Neural cell (in vitro differentiated cells): ENCODE measurements around the gene MERTK. TPM values are rescaled to one million over a fixed set of nuclear protein-coding genes. Genes with fewer than 3 reads are reported as not detected.

Source experiments
- H2AFZ ChIP-seq: fragments of 200-600, 300-800 bp; sonication (generic), shearing (Covaris generic); 2 replicates; pipeline ENCODE4 v1.6.0; 2014; ENCODE audit warnings: low read depth, mild to moderate bottlenecking, antibody characterized with exemption, low read length, moderate library complexity
- H3F3A ChIP-seq: fragments of 200-600 bp; shearing (Covaris generic); 2 replicates; pipeline ENCODE4 v1.6.1; 2016; ENCODE audit warnings: mild to moderate bottlenecking, moderate library complexity, mixed read lengths, antibody characterized with exemption, low read length; ENCODE audit not compliant: insufficient read depth, poor library complexity, severe bottlenecking
- H3K27ac ChIP-seq: fragments of 200-600, 300-800 bp; sonication (generic), shearing (Covaris generic); 2 replicates; pipeline ENCODE4 v1.5.1; 2014; ENCODE audit warnings: mild to moderate bottlenecking, low read length, moderate library complexity
- H3K27me3 ChIP-seq: fragments of 300-800, 200-600 bp; sonication (generic), shearing (Covaris generic); 2 replicates; pipeline ENCODE4 v1.6.0; 2014; ENCODE audit warnings: mild to moderate bottlenecking, low read depth, low read length, moderate library complexity; ENCODE audit not compliant: insufficient read depth
- H3K36me3 ChIP-seq: fragments of 300-800, 200-600 bp; sonication (generic), shearing (Covaris generic); 2 replicates; pipeline ENCODE4 v1.5.1; 2014; ENCODE audit warnings: mild to moderate bottlenecking, antibody characterized with exemption, low read length, moderate library complexity; ENCODE audit not compliant: insufficient read depth
- H3K4me2 ChIP-seq: fragments of 300-800, 200-600 bp; sonication (generic), shearing (Covaris generic); 2 replicates; pipeline ENCODE4 v1.6.0; 2014; ENCODE audit warnings: mild to moderate bottlenecking, low read length
- H3K4me3 ChIP-seq: fragments of 300-800, 200-600 bp; sonication (generic), shearing (Covaris generic); 2 replicates; pipeline ENCODE4 v1.5.1; 2014; ENCODE audit warnings: mild to moderate bottlenecking, low read length, moderate library complexity
- H3K79me2 ChIP-seq: fragments of 200-600 bp; shearing (Covaris generic); replicated peaks from 2 replicates; pipeline ENCODE4 v1.6.0; 2014; ENCODE audit warnings: mild to moderate bottlenecking, low read length, moderate library complexity; ENCODE audit not compliant: insufficient read depth
- H3K9ac ChIP-seq: fragments of 300-800, 200-600 bp; sonication (generic), shearing (Covaris generic); 2 replicates; pipeline ENCODE4 v1.6.1; 2016; ENCODE audit warnings: mild to moderate bottlenecking, low read length, mixed read lengths
- H3K9me2 ChIP-seq: fragments of 200-600 bp; shearing (Covaris generic); 2 replicates; pipeline ENCODE4 v1.6.1; 2016; ENCODE audit warnings: mild to moderate bottlenecking, low read length, mixed read lengths; ENCODE audit not compliant: insufficient read depth
- H3K9me3 ChIP-seq: fragments of 200-600, 300-800 bp; sonication (generic), shearing (Covaris generic); 2 replicates; pipeline ENCODE4 v1.6.1; 2016; ENCODE audit warnings: mild to moderate bottlenecking, mixed run types, low read length, moderate library complexity, mixed read lengths
- H4K20me1 ChIP-seq: fragments of 200-600 bp; shearing (Covaris generic); 2 replicates; pipeline ENCODE4 v1.6.1; 2016; ENCODE audit warnings: mild to moderate bottlenecking, mixed run types; ENCODE audit not compliant: insufficient read depth
- CTCF ChIP-seq: fragments of 450-650 bp; IDR thresholded peaks from 2 replicates; pipeline ENCODE4 v1.5.1; 2014; ENCODE audit warnings: antibody characterized with exemption, mild to moderate bottlenecking, moderate library complexity; ENCODE audit not compliant: poor library complexity, severe bottlenecking
- EP300 ChIP-seq: fragments of 450-650 bp; conservative IDR thresholded peaks from 2 replicates; pipeline ENCODE4 v1.6.1; 2014; ENCODE audit warnings: antibody characterized with exemption, mild to moderate bottlenecking, moderate library complexity; ENCODE audit not compliant: poor library complexity, severe bottlenecking
- EZH2 ChIP-seq: fragments of 200-600, 300-800 bp; shearing (Covaris generic), sonication (generic); IDR thresholded peaks from 2 replicates; pipeline ENCODE4 v1.6.1; 2014; ENCODE audit warnings: antibody characterized with exemption, low read length, borderline replicate concordance, mild to moderate bottlenecking; ENCODE audit not compliant: insufficient read depth, poor library complexity, severe bottlenecking
- MXI1 ChIP-seq: fragments of 450-650 bp; conservative IDR thresholded peaks from 2 replicates; pipeline ENCODE4 v1.6.1; 2014; ENCODE audit warnings: antibody characterized with exemption, mild to moderate bottlenecking; ENCODE audit not compliant: poor library complexity, severe bottlenecking
- POLR2AphosphoS5 ChIP-seq: IDR thresholded peaks from 2 replicates; pipeline ENCODE4 v1.6.1; 2012
- RAD21 ChIP-seq: fragments of 450-650 bp; conservative IDR thresholded peaks from 2 replicates; pipeline ENCODE4 v1.6.1; 2014; ENCODE audit warnings: antibody characterized with exemption, mild to moderate bottlenecking, moderate library complexity
- REST ChIP-seq: IDR thresholded peaks from 2 replicates; pipeline ENCODE4 v1.6.1; 2012; ENCODE audit warnings: borderline replicate concordance
- SMC3 ChIP-seq: fragments of 450-650 bp; conservative IDR thresholded peaks from 2 replicates; pipeline ENCODE4 v1.6.1; 2014; ENCODE audit warnings: antibody characterized with exemption, mild to moderate bottlenecking, moderate library complexity; ENCODE audit not compliant: poor library complexity
- TAF1 ChIP-seq: IDR thresholded peaks from 2 replicates; pipeline ENCODE4 v1.6.1; 2012; ENCODE audit warnings: low read depth
- polyA plus RNA-seq: library from polyadenylated mRNA; depleted of rRNA; stranded (reverse); fragments of >200 nt; gene quantifications from 2 replicates; pipeline ENCODE4 v1.2.3, GENCODE V29; 2014

MERTK gene
- polyA plus RNA-seq, 1 donor from 2014 or later = 0.53 TPM

- no peaks in the 10 kb centered on the region for H3K27me3 ChIP-seq
- no peaks in the 10 kb centered on the region for H3K9me3 ChIP-seq
- H3K79me2 ChIP-seq = no peaks in the 10 kb centered on the region
- TF ChIP-seq MXI1 = no peak
- TF ChIP-seq REST = no peak
- TF ChIP-seq SMC3 = no peak
- TF ChIP-seq EZH2 = no peak
- no peak for TF ChIP-seq EP300
- TF ChIP-seq RAD21 = no peak
- TF ChIP-seq CTCF = no peak
- no peak for TF ChIP-seq TAF1
- TF ChIP-seq POLR2AphosphoS5 = no peak
- H3K36me3 ChIP-seq = no peaks in the 10 kb centered on the region
- no peaks in the 10 kb centered on the region for H4K20me1 ChIP-seq
- H3K4me3 ChIP-seq = no peak overlapping the region
- H3K9ac ChIP-seq = no peak overlapping the region
- no peak overlapping the region for H2AFZ ChIP-seq
- no peak overlapping the region for H3K27ac ChIP-seq
- H3K9me2 ChIP-seq = no peaks in the 10 kb centered on the region
- no peaks in the 10 kb centered on the region for H3F3A ChIP-seq
- no peak overlapping the region for H3K4me2 ChIP-seq
Observed at GRCh38 chr2:112061840-112062239, 163.4 kb downstream of the MERTK start.

- Histone ChIP-seq H3K4me2 (no peak overlapping the region), H3K27me3 (no peaks in the 10 kb centered on the region), H3K9me2 (no peaks in the 10 kb centered on the region), H4K20me1 (no peaks in the 10 kb centered on the region), H3K4me3 (no peak overlapping the region), H3K79me2 (no peaks in the 10 kb centered on the region), H3K9me3 (no peaks in the 10 kb centered on the region), H3K9ac (no peak overlapping the region), H2AFZ (no peak overlapping the region), H3K27ac (no peak overlapping the region), H3K36me3 (no peaks in the 10 kb centered on the region), H3F3A (no peaks in the 10 kb centered on the region)
- no peak for TF ChIP-seq RAD21
- no peak for TF ChIP-seq REST
- no peak for TF ChIP-seq TAF1
- TF ChIP-seq POLR2AphosphoS5 = no peak
- no peak for TF ChIP-seq CTCF
Observed at GRCh38 chr2:112062894-112063293, 164.5 kb downstream of the MERTK start.
